HG03095 (cell line): Measurements from ENCODE around the gene CLMN.
A peak's percentile ranks its signal among the peaks of the same experiment; 100 is the strongest.
"Not testable (repeated sequence)": the region's sequence is repeated elsewhere in the genome, so short reads cannot be mapped to it uniquely, and the experiment has no call there.

Experiments used
- ATAC-seq: cut with Tn5 transposase; IDR thresholded peaks from one replicate; pipeline ENCODE4 v1.9.1; 2021; ENCODE audit warnings: moderate library complexity; ENCODE audit not compliant: unreplicated experiment

CLMN gene

DNA sequence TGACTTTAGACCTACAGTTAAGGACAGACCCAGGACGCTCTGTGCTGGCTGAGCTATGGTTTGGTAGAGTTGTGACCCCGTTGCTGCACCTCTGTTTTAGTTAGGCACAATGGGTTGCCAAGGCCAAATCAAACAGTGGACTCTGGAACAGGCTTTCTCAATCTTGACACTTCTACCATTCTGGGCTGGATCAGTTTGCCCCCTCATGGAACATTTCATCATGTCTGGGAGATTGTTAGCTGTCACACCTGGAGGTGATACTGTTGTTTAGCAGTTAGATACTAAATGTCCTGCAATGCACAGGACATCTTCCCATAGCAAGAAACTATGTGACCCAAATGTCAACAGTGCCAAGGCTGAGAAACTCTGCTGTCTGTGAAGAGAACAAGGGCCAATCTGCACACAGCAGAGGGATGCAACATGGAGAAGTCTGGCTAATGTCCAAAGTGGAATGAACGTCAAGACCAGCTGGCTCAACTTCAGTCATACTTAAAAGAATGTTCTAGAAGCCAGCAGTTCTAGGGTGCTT lies 96.8 kb downstream of the CLMN start:
- ATAC-seq: no peak

DNA sequence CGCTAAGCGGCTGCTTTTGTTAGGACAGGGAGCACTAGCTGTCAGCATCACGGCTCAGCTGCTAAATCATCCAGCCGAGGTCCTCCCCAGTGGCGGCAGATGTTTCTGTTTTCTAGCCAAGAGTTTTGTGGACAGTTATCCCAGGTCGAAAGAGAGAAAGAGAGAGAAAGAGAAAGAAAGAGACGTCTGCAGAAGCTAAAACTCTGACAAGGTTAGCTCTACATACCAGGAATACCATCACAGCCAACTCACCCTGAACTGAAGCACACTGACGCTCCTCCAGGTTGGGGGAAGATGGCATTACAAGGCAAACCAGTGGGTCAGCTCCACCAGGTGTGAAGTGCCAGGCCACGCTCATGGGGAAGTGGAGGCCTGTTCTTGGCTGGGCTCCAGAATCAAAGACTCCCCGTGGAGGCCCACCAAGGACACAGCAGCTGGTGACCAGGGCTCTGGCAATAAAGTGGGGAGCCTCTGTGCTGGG lies 97.5 kb downstream of the CLMN start:
- ATAC-seq: no peak

DNA sequence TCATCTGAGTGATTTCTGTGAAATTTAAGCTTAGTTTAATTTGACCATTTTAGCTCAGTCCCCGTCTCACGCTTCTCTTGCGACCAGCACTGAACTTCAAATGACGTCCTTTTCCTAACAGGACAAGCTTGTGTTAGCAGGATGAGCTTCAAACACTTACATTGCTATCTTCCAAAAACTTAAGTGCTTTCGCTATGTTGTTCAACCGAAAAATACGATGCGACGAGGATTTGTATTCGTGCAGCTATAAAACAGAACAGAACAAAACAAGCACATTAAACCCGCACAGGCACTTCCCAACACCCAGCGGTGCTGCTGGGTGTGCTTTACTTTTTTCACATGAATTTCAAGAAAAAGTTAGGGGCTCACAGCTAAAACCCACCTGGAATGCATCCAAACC lies 98.2 kb downstream of the CLMN start:
- no peak for ATAC-seq

DNA sequence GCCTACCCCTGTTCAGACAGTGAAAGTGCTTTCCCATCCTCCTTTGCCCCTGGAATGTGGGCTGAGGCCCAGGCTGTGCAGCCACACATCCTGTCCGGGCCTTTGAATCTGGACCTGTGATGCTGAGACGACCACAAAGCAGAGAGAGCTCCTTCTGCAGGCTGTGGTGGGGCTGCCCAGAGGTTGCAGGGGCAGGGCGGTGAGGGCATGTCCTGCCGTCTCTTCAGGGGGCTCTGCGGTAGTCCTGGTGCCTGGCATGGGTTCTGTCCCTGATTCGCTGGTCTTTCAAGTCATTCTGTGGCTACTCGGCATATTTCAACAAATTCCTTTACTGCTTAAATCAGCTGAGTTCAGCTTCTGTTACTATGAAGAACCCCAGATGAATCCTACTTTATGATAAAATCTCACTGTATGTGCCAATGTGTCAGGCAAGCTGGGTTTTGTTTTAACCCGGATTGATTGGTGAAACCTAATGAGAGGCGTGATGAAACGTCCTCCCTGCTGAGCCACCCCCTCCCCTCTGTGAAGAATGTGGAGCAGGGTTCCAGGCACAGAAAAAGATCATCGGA lies 99.0 kb downstream of the CLMN start:
- no peak for ATAC-seq

DNA sequence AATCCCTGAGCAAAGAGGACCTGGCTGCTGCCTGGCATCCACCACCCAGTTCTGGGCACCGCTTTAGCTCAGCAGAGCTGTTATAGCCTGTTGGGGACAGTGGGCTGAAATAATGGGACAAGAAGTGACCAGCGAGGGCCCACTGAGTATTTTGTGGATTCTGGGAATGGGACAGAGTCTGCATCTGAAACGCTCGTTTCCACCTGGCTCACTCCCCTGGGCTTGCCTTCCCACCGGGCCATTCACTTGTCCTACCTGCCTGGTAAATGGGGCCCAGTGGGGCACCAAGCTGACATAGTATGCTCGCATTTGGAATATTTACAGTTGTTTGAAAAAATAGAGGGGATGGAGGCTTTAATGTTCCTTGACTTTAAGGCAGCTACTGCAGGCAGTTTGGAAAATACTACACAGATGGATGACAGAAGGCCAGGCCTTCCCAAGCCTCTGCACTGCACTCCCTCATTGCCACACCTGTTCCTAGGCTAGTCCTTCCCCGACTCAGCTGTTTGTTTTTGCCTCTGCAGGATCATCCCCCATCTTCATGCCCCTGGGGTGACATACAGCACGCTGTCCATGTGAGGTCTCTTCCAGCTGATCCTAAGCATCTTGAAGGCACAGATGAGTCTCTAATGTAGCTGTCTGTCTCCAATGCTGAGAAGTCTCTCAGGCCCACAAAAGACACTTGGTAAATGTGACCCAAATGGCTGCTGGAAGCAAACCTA lies 101.1 kb downstream of the CLMN start:
- ATAC-seq: no peak

DNA sequence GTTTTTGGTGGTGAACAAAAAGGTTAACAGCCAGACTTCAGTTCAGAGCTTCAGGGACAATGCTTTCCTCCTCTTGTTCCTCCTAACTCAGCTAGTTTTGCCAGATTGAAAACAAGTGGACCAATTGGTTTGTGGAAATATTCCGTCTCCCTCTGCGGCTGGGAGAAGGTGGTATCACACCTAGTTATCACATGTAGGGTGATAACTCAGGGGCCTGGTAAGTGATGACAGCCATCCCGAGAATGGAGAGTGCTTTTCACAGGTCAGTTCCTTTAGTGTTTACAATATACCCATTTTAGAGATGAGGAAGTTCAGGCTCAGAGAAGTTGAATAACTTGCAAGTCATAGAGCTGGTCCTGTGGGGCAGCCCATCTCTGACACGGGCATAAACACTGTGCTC lies 101.7 kb downstream of the CLMN start:
- no peak for ATAC-seq

DNA sequence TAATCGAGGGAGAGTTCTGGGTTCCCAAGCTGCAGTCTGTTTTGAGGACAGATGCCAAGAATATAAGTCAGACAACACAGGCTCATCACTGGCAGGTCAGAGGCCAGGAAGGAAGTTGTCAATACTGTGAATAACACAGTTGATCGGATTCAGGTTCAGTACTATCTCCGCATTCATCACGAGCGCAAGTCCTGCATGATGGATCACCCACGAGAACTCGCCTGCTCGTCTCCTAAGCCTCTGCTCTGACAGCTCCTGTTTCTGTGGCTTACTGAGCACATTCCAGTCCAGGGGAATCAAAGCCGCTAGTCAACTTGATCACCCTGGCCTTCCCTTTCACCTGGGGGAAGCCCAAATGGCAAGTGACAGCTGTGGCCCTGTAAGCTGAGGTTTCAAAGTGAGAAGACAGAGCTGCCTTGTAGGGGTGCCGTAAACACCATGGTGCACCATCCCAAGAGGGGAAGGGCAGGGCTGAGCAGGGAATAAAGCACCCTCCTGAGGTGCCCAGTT lies 102.3 kb downstream of the CLMN start:
- ATAC-seq: no peak

DNA sequence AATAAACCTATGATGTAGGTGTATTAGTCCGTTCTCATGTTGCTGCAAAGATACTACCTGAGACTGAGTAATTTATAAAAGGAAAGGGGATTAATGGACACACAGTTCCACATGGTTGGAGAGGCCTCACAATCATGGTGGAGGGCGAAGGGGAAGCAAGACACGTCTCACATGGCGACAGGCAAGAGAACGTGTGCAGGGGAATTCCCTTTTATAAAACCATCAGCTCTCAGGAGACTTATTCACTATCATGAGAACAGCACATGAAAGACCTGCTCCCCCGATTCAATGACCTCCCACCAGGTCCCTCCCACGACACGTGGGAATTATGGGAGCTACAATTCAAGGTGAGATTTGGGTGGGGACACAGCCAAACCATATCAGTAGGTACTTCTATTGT lies 103.7 kb downstream of the CLMN start:
- no peak for ATAC-seq

DNA sequence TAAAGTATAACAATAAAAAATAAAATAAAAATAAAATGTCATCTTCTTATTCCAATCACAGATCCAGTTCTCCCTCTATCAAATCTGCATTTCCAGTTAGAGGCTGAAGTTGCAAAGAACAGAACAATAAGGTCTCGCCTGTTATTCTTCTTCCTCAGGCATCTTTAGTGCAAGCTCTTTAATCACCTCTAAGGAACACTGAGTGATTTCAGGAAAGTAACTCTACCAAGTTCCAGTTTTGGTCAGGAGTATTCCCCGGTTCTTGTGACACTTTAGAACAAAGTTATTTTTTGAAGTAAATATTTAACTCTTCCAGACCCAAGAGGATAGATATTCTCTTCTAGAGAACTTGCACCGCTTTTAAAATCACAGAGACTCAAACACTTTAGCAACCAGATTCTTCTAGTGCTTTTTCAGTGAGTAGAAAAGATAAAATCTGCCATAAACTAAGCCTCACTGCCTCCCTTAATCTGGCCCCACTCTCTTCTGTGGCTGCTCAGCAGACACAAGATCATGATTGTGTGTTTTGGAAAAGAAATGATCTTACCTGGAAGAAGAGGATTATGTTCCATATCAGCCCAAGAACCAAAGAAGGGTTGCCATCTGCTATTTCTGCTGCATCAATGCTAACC lies 104.5 kb downstream of the CLMN start:
- ATAC-seq: no peak

DNA sequence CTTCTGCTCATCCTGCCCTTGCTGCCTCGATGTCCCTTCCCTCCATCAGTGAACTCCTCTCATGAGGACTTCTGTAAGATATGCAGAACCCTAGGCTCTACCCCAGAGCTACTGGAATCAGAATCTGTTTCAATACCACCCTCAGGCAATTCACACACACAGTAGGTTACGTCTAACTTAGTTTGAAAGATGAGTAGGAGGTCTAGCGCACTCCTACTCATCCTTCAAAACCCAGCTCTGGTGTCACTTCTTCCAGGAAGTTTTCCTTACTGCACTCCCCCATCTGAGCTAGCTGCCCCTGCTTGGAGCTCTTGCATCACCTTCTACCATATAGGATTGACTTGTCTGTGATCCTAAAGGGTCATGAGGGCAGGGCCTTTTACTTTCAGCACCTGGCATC lies 105.9 kb downstream of the CLMN start:
- no peak for ATAC-seq

DNA sequence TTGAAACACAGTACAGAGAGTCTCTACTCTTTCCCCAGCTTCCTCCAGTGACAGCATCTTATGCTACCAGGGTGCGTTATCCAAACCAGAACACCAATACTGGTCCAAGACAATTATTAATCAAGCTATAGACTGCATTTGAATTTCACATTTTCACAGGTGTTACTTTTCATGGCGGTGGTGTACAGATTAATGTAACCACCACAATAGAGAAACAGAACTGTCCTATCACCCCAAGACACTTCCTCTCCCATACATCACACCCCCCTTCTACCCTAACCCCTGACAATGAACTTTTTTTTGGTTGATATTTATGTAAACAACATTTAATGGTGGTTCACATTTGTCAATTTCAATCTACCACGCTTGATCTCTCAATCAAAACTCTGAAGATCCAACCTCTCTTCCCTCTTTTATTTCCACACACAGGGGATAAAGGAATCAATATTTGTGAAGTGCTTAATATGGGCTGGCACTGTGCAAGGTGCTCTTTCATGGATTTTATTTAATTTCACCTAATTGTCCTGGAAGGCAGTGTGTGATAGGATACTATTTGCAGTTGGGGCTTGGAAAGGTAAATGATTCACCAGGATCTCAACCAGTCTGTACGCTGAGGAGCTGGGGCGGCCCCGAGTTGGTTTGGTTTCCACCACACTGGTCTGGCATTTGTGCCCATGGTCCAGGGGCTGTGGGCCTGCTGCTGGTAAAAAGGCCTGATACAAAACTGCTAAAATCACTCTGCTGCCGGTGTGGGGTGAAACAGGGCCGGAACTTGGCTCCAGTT lies 107.8 kb downstream of the CLMN start:
- ATAC-seq: peak; percentile 41

DNA sequence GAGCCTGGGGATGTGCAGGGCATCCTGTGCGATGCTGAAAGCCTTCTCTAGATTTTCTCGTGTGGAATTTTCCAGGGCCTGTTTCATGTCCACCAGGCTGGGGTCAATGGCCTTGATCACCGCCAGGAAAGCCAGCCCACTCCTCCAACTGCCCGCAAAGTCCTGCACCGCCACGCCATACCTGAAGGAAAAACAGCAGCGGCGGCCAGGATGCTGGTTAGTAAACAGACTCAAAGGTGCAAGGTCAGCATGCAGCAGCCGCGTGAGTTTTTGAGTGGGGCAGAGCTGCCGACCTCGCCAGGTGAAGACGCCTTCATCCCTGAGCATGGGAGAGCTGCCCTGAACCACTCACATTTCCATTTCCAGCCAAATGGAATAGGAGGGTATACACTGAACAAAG lies 109.0 kb downstream of the CLMN start:
- no peak for ATAC-seq

DNA sequence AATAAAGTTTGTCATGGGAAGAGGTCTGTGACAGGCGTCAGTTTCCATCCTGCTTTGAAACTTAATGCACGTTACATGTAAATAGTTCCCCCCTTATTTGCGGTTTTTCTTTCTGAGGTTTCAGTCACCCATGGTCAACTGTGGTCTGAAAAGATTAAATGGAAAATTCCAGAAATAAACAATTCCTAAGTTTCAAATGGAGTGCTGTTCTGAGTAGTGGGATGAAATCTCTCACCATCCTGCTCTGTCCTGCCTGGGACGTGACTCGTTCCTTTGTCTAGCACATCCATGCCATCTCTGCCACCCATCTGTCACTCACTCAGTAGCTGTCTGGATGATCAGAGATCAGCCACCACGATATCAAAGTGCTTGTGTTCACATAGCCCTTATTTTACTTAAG lies 111.1 kb downstream of the CLMN start:
- no peak for ATAC-seq

DNA sequence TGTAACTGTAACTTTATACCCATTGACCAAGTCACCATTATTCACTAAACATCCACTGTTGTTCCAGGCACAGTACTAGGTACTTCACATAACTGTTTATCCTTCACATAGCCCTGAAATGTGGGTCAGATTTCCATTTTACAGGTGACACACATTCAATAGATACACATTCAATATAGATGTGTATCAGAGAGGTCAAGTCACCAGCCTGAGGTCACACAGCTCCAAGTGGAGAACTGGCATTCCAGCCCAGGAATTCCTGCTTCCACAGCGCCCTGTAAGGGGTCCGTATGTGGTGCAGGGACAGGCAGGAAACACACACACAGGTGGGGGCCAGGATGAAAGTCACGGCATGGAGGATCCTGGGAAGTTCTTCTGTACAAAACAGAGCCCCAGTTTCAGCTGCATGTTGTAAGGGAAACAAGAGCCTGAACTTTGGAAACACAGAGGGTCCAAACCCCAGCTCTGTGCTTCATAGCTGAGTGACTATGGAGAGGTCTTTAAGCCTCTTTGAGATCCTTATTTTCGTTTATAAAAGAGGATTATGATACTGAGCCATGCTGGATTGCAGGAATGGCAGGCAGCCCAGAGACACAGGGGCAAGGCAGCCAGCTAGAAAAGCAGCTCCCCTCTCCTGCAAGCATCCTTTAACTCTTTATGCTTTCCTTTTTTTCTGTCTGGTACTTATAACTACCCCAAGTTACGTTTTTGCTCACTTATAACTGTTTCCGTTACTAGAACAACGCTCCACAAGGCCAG lies 112.1 kb downstream of the CLMN start:
- no peak for ATAC-seq

DNA sequence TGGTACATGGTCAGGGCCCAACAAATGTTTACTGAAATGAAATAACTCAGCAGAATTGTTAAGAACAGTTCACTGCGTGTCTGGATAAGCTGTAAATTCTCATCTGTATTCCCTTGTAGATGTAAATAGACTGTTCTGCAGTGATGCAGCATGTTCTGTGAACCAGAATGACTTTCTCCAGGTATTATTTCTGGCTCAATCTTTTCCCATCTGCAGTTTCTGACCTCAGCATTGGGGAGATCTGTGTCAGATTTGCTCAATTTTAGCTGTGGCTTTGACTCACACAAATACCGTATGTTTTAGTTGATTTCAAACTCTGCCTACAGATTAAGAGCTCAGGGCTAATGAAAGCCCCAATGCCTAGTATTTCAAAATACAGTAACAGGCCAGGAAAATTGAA lies 113.2 kb downstream of the CLMN start:
- ATAC-seq: no peak

DNA sequence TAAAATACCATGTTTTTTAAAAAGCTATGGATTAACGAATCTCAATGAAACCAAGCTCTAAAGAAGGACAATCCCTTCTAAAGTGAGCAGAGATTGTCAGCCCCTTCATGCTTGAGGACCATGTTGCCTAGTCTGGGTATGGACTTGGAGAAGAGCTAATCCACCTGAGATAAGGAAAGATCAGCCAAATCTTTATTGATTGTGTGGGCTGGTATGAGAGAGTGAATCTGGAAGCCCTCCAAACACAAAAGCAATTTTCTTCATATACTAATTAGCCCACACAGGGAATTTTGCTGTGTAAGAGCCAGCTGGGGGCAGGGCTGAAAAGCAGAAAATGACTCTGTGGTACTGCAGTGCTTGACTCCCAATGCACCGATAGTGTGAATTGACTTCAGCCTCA lies 115.0 kb downstream of the CLMN start:
- ATAC-seq: no peak

DNA sequence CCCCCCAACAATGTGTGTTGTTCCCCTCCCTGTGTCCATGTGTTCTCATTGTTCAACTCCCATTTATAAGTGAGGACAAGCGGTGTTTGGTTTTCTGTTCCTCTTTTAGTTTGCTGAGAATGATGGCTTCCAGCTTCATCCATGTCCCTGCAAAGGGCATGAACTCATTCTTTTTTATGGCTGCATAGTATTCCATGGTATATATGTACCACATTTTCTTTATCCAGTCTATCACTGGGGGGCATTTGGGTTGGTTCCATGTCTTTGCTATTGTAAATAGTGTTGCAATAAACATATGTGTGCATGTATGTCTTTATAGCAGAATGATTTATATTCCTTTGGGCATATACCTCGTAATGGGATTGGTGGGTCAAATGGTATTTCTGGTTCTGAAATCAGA lies 118.0 kb downstream of the CLMN start:
- not testable (repeated sequence) for ATAC-seq

DNA sequence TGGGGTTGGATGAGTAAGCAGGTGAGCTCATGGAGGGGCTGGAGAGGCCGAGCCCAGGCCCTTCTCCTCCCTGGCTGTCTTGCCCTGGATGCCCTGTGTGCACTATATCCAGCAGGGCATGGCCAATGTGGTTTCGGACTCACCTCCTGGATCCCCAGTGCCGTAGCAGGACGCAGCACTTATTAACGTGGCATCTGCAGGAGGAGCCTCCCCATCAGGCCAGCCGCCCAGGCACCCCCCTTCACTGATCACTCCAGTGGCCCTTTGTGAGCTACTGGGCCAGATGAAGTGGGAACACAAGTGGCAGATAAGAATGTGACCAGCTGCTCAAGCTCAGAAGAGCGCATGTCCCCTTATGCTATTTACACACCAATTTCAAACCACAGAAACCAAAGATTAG lies 119.3 kb downstream of the CLMN start:
- ATAC-seq: no peak

DNA sequence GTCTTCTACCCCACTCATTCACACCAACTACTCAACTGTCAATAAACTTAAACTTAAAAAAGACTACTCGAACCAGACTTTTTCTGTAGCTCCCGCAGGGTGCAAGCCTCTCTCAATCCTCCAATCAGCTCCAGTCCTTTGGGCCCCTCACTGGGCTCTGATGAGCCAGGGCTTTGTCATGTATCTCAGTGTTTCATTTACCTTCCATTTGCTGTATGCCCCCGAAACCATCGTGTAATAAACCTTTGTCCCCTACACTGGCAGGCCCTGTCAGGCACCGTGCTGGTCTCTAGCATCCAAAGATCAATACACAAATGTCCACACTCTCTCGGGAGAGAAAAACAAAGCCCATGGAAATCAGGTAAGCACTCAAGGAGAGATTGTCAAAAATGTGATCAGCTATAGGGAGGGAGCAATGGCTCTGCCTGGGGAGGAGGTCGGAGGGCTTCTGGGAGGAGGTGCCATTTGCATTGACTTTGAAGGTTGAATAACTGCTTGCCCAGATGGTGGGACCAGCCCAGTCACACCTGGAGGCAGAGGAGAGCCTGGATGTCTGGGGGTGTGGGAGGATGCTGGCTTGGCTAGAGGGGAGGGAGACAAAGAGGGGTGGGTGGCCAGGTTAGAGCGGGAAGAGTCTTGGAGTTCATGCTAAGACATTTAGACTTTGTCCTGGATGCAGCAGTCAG lies 120.3 kb downstream of the CLMN start:
- no peak for ATAC-seq

DNA sequence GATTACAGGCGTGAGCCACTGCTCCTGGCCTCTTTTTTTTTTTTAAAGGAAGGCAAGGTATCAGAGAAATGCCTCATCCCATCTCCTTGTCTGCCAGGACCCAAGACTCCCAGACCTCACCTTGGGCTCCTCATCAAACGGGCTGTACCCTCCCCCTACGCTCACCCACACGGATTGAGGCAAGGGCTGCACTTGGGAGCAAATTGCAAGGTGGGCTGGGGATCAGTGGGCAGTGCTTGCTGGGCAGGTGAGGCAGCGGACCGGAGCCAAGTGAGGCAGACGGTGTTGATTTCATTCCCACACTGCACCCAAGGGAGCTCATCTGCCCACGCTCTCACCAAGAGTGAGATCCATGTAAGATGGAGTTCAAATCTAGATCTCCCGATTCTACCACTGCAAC lies 121.4 kb downstream of the CLMN start:
- ATAC-seq: no peak
